Neural cell (in vitro differentiated cells): ENCODE measurements around the gene ANO1.

Source experiments
- CTCF ChIP-seq: fragments of 450-650 bp; IDR thresholded peaks from 2 replicates; pipeline ENCODE4 v1.5.1; 2014; ENCODE audit warnings: antibody characterized with exemption, mild to moderate bottlenecking, moderate library complexity; ENCODE audit not compliant: poor library complexity, severe bottlenecking
- EZH2 ChIP-seq: fragments of 200-600, 300-800 bp; shearing (Covaris generic), sonication (generic); IDR thresholded peaks from 2 replicates; pipeline ENCODE4 v1.6.1; 2014; ENCODE audit warnings: antibody characterized with exemption, low read length, borderline replicate concordance, mild to moderate bottlenecking; ENCODE audit not compliant: insufficient read depth, poor library complexity, severe bottlenecking
- RAD21 ChIP-seq: fragments of 450-650 bp; conservative IDR thresholded peaks from 2 replicates; pipeline ENCODE4 v1.6.1; 2014; ENCODE audit warnings: antibody characterized with exemption, mild to moderate bottlenecking, moderate library complexity
- SMC3 ChIP-seq: fragments of 450-650 bp; conservative IDR thresholded peaks from 2 replicates; pipeline ENCODE4 v1.6.1; 2014; ENCODE audit warnings: antibody characterized with exemption, mild to moderate bottlenecking, moderate library complexity; ENCODE audit not compliant: poor library complexity

- no peak for TF ChIP-seq CTCF
- TF ChIP-seq EZH2: no peak
- TF ChIP-seq RAD21: no peak
- TF ChIP-seq SMC3: no peak
Measured at GRCh38 chr11:70187771-70188170, 109.7 kb downstream of the ANO1 start.
